KG1 (cell line): ENCODE measurements around the gene PDPR.
A peak's percentile ranks its signal among the peaks of the same experiment; 100 is the strongest.
"Not testable (repeated sequence)": the region's sequence is repeated elsewhere in the genome, so short reads cannot be mapped to it uniquely, and the experiment has no call there.

ENCODE experiments used
- DNase-seq: peaks from one replicate; lab custom pipeline; 2025; lab: John Stamatoyannopoulos, UW

The PDPR gene

DNA sequence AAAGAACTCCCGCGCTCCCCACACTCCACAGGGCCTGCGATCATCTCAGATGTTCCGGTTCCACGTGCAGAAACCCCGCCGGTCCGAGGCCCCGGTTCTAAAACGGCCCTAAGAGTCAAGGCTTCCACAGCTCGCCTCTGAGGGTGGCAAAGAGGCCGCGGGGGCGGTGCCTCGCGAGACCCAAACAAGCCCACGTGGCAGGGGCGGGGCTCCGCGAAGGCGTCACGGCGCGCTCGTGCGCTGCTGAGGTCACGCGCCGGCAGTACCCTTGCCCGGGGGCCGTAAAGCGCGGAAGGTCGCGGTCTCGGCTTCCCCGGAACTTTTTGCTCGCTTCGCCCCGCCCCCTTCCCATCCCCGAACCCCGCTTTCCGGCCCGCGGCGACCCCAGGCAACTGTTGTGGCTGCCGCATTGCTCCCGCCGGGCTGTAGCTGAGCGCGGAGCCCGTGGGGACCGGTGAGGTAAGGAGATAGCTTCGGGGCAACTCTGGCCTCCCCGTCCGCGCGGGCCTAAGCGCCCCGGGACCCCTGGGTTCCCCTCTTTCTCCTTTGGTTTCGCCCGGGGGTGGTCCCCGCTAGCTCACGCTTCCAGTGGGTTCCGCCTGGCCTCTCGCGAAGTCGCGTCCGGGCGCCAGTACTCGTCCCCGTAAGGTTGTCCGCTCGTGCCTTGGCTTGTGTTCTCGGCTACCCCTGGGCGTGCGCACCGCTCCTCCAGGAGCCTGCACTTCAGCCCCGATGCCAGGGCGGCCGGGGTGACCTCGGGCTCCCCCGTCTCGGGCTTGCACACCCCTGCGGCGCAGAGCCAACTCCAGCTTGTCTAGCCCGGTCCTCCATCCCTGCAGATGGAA is at the start of gene PDPR:
PDPR (plus strand) TSS at position 351 of the 845 bp plus-strand sequence. CDS start 6,161 bp downstream, outside the sequence.
- peak; percentile 77 for DNase-seq

DNA sequence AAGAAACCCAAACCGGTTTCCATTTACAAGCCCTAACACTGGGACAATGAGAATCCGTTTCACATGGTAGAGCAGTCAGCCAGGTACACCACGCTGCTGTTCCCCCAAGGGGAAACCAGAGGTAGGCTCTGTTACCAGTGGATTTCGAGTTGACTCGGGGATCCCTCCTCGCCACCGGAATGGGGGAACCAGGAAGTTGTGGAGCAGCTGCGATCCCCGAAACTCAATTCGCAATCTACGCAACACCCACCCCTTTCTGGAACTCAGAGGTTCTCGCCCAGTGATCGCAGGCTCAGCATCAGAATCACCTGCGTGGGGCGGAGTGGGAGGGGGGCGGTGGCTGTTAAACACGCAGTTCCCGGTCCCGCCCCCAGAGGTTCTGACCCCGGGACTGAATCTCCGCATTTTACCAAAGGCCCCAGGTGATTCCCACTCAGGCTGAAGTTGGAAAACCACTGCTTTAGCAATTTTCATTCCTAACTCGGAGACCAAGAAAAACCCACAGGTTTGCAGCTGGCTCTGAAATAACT is 49.2 kb upstream of the PDPR start:
- not testable (repeated sequence) for DNase-seq

DNA sequence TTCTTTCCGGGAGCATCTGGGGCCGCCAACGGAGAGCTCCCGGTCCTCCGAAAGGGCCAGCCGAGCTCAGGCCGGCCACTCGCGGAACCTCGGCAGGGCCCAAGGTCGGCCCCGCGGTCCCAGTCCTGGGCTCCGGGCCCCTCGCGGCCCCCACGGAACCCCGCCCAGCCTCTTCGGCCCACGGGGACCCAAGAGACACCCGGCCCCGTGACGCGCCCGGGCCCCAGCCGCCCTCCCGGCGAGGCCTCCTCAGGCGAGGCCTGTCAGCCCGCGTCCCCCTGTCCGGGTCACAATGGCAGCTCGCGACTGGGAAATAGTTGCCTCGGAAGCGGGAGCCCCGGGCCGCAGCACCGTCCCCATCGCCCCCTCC is 48.8 kb upstream of the PDPR start:
- DNase-seq: not testable (repeated sequence)

DNA sequence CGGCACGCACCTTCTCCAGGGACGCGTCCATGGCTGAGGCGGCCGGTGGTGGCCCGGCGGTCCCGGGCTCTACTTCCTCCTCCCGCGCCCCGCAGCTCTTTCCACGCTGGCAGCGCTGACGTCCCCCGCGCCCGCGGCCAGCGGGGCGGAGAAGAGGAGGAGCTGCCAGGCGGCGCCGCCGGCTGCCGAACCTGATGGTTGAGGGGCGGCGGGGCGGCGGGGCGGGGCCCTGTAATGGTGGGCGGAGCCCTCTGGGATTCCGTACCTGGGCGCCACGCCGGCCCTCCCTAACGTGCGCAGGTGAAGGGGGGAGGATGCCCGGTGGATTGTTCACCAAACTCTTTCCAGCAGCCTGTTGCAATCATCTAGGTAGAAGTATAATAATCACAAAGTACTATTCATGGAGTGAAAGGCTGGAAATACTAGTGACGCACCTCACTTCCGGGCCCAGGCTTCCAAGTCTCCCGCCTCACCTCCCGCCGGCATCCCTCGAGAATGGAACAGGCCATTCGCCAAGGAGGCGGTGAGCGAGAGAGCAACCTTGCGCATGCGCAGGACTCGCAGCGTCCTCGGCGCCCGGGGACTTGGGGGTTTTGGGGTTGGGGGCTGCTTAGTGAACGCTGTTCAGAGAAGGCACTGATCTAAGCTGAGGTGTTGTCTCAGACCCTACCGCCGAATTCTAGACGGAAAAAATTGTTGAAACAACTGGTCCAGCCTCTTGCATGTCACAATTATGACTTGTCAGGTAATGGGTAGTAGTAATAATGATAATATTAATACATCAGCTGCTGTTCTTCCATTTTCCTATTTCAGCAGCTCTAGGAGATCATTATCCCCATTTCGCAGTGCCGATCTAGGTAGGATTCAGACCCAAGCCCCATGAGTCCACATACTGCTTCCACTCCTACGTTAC is 48.1 kb upstream of the PDPR start:
- peak; percentile 73 for DNase-seq

DNA sequence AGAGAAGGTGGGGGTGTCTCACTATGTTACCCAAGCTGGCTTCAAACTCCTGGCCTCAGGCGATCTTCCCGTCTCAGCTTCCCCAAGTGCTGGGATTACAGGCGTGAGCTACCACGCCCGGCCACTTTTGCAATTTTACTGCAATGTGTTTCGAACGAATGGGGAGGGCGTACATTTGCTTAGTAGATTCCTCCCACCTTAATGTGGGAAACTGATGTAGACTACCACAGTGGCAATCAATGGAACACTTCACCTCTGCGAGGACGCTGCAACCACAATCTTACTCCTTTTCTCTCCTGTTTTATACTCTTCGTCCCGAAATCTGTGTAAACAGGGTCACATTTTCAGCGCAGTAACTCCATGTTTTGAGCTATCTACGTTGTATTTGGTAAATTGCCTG is 47.4 kb upstream of the PDPR start:
- DNase-seq: not testable (repeated sequence)

DNA sequence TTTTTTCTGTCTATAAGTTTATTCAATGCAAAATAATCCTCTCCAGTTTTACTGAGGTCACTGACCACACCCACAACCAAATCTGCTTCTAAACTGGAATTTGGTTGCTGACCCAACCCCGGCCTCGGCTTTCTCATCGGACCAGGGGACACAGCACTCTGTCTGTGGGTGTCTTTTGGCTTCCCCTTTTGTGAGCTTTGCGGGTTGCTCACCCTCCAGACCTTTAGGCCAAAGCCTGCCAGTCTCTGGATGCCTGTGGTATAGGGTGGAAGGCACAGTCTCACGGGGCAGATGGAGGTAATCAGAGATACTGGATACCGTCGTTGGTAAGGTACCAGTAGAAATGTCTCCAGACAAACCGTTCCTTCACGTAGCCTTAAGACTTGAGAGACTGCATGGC is 35.1 kb upstream of the PDPR start:
- not testable (repeated sequence) for DNase-seq

DNA sequence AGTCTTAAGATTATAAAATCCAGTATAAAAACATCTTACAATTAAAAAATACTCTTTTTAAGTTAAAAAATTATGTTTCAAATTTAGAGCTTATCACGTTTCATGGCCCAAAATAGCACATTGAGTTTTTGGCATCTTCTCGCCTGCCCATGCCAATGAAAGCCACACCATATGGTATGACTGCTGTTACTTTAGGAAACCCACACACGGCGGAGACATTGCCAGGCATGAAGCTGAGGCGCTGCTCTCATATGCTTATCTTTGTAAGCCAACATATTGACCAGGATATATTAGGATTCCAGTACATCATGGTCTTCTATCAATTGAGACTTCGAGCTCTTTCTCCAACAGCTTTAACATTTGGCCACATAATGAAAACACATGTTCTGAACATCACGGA is 32.9 kb upstream of the PDPR start:
- DNase-seq: not testable (repeated sequence)

DNA sequence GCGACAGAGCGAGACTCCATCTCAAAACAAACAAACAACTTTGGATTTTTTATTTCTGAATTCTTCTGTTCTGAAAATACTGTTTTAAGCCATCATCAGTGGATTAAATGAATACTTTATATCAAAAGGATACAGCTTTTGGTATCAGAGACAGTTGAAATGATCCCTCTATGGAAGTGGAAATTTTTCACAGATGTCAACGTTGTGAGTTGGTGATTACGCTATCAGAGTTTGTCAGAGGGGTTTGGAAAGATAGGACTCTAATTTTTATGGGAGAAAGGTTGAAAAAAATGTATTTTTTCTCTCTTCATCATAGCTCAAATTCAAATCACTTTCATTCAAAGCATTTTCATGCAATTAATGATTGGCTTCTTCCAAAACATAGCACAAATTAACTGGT is 30.2 kb upstream of the PDPR start:
- not testable (repeated sequence) for DNase-seq

DNA sequence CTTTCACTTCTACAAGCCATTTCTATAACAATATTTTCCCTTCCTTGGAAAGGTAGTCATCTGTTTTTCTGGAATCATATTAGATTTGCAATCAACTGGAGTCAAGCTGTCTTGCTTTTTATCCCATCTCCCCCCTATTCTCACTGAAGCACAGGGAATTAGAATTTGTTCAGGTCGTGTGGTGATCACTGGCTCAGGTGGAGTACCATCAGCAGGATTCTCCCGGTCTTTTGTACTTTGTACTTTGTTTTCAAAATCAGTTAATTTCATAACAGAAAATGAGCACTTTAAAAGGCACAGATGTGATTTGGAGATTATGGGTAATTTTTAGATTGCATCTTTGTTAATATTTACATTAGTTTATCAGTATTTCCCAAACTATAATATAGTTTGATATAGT is 26.0 kb upstream of the PDPR start:
- DNase-seq: not testable (repeated sequence)

DNA sequence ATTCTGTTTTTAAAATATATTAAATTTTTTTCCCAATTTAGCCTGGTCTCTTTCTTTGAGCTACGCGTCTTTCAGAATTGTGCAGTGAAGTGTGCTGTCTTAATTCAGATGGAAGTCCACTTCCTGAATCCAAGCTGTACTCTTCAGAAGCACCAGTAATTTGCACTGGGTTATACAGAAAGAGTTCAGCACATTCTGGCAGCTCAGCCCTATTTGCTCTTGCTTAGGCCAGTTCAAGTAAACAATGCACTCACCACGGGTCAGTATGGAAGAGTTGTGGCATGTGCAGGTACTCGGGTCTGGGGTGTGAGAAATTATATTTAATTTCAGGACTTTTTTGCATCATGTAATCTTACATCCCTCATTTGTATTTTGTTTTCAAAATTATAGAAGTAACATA is 25.3 kb upstream of the PDPR start:
- not testable (repeated sequence) for DNase-seq

DNA sequence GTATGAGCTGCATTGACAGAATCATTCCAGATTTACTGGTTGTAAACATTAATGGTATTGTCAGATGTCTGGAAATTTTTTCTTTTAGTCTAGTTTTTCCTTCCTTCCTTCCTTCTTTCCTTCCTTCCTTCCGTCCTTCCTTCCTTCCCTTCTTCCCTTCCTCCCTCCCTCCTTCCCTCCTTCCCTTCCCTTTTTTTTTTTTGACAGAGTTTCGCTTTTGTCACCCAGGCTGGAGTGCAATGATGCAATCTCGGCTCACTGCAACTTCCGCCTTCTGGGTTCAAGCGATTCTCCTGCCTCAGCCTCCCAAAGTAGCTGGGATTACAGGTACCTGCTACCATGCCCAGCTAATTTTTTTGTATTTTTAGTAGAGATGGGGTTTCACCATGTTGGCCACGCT is 24.8 kb upstream of the PDPR start:
- DNase-seq: not testable (repeated sequence)

DNA sequence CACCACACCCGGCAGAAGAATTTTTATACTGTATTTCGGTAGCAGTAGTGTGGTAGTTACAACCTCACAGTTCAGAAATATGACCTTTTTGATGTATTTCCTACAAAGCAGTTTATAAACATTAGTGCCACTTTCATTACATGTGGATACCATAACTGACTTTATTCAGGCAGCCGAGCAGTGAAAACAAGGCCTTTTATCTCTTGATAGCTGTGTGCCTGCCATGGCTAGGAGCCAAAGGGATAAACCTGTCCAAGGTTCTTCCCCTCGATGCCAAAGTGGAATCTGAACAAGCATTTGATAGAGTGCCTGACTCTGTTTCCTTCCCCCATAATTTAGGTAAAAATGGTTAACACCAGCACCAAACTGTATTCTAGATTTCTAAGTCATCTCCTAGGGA is 23.0 kb upstream of the PDPR start:
- not testable (repeated sequence) for DNase-seq

DNA sequence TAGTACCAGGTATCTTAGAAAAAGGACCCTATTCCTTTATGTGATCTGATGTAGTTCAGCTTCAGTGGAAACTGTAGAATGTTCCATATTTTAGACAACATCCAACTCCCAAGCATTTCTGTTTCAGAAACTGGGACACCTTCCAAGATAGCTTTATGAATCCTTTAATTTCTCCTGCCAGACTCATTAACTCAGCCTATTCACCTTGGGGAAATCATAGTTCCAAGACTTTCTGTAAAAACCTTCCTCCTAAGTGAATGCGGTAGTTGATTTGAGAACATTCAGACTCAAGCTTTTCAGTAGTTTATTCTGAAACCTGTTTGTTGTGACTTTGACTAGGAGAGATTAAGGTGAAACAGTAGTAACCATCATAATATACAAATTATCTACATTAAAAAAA is 20.0 kb upstream of the PDPR start:
- DNase-seq: not testable (repeated sequence)

DNA sequence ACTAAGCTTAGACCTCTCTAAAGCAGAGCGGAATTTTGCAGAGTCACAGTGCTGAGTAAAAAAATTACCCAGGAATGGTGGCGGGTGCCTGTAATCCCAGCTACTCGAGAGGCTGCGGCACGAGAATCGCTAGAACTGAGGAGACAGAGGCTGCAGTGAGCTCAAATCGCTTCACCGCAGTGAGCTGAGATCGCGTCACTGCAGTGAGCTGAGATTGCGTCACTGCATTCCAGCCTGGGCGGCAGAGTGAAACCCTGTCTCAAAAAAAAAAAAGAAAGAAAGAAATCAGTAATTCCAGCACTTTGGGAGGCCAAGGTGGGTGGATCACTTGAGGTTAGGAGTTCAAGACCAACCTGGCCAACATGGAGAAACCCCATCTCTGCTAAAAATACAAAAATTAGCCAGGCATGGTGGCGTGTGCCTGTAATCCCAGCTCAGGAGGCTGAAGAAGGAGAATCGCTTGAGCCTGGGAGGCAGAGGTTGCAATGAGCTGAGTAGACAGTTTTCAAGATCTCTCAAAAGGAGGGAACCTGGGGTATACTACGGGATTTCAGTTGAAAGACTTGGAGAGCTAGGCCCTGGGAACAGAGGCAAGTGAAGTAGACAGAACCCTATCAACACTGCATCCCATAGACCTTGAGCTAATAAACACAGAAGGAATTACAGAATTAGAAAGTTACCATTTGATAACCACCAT is 4.4 kb upstream of the PDPR start:
- not testable (repeated sequence) for DNase-seq

DNA sequence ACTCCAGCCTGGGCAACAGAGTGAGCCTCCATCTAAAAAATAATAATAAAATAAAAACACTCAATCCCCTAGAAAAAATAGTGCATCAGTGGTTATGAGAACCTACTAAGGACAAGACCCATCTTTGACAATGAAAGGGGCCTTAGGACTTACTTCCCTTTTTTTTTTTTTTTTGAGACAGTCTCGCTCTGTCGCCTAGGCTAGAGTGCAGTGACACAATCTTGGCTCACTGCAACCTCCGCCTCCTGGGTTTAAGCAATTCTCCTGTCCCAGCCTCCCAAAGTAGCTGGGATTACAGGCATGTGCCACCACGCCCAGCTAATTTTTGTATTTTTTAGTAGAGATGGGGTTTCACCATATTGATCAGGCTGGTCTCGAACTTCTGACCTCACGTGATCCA is 2.0 kb upstream of the PDPR start:
- DNase-seq: not testable (repeated sequence)

DNA sequence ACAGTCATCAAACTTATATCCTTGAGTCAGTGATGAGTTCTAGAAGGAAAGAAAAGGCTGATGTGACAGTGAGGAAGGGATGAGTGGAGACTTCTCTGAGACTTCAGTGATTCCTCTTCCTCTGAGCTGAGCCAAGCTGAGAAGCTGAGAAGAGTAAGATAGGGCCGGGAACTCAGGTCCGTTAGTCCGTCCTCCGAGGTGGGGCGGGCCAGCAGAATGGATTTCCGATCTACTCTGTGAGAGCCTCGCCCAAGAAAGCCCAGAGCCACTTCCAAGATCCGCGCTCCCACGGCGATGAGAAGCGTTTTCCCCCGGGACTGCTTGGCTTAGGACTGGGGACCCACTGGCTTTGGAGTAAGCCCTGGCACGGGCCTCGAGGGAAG is 542 bp upstream of the PDPR start:
- DNase-seq: not testable (repeated sequence)

DNA sequence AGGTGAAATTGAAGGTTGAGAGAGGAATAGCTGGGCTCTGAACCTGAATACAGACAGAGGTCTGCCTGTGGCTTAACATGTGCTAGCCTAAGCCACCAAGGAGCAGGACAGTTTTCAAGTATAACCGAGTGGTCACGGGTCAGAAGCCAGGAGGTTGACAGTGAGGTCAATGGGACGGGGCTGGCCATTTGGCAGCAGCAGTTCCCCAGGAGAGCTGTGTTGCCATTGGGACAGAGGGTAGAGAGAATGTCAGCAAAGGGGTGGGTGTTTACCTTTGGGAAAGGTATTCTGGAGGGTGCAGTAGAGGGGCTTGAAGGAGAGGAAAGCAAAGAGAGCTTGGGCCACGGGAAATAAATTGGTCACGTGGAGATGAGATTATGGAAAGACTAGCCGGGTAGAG is 4.2 kb downstream of the PDPR start:
- DNase-seq: not testable (repeated sequence)

DNA sequence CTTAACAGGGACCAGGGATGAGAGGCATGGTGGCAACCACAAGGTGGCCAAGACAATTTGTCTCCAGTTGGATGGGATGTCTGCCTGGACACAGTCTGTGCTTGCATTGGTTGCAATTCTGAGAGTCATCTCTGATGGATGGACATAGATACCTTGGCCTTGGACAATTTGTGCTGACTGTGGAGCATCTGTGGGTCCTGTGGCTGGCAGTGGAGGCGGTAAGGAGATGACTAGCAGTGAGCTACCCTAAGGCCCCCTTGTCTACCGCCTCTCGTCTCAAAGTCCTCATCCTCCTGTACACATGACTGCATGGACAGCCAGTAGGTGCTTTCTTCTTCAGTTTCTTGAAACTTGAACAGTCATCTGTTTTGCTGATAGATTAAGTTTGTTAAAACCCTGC is 4.6 kb downstream of the PDPR start:
- DNase-seq: not testable (repeated sequence)

DNA sequence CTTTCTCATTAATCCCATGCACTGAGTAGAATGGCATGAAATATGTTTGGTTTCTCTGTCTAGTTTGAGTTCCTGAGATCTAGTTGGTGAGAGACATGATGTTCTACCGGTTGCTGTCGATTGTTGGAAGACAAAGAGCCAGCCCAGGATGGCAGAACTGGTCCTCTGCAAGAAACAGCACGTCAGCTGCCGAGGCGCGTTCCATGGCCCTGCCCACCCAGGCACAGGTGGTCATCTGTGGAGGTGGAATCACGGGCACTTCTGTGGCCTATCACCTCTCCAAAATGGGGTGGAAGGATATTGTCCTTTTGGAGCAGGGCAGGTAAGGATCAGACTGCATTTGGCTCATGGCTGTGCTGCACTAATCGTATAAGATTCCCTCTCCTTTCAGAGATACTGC is 6.3 kb downstream of the PDPR start:
- DNase-seq: not testable (repeated sequence)

DNA sequence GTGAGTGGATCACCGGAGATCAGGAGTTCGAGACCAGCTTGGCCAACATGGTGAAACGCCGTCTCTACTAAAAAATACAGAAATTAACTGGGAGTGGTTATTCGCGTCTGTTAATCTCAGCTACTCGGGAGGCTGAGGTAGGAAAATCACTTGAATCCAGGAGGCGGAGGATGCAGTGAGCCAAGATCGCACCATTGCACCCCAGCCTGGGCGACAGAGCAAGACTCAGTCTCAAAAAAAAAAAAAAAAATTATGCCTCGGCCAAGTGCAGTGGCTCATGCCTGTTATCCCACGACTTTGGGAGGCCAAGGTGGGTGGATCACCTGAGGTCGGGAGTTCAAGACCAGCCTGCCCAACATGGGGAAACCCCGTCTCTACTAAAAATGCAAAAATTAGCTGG is 9.7 kb downstream of the PDPR start:
- not testable (repeated sequence) for DNase-seq

DNA sequence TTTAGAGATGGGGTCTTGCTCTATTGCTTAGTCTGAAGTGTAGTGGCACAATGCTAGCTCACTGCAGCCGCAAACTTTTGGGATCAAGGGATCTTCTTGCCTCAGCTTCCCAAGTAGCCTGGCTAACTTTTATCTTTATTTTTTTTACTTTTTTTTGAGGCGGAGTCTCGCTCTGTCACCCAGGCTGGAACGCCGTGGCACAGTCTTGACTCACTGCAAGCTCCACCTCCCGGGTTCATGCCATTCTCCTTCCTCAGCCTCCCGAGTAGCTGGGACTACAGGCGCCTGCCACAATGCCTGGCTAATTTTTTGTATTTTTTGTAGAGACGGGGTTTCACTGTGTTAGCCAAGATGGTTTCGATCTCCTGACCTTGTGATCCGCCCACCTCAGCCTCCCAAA is 12.1 kb downstream of the PDPR start:
- DNase-seq: not testable (repeated sequence)

DNA sequence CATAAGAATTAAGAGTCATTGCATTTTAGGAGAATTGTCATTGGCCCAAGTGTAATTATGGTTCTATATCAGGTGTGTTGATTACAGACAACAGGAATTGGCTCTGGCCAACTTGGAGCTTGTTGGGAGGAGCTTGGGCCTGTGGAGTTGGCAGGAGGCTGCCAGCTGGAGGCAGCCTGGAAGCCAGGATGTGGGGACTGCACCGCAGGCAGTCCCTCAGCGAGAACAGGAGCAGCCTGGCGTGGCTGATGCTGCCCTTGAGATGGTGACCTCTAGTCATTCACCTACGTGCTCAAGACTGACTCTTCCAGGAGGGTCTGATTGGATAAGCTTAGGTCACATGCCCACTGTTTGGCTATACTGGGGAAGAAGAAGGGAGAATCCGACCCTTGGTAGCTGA is 13.6 kb downstream of the PDPR start:
- not testable (repeated sequence) for DNase-seq
